Measurements from ENCODE around the gene HOXA10. TPM values are rescaled to one million over a fixed set of nuclear protein-coding genes. Genes with fewer than 3 reads are reported as not detected.

HOXA10 gene
- polyA plus RNA-seq, 3 donors = 0.09 to 3.2 (median 0.33) TPM

DNA sequence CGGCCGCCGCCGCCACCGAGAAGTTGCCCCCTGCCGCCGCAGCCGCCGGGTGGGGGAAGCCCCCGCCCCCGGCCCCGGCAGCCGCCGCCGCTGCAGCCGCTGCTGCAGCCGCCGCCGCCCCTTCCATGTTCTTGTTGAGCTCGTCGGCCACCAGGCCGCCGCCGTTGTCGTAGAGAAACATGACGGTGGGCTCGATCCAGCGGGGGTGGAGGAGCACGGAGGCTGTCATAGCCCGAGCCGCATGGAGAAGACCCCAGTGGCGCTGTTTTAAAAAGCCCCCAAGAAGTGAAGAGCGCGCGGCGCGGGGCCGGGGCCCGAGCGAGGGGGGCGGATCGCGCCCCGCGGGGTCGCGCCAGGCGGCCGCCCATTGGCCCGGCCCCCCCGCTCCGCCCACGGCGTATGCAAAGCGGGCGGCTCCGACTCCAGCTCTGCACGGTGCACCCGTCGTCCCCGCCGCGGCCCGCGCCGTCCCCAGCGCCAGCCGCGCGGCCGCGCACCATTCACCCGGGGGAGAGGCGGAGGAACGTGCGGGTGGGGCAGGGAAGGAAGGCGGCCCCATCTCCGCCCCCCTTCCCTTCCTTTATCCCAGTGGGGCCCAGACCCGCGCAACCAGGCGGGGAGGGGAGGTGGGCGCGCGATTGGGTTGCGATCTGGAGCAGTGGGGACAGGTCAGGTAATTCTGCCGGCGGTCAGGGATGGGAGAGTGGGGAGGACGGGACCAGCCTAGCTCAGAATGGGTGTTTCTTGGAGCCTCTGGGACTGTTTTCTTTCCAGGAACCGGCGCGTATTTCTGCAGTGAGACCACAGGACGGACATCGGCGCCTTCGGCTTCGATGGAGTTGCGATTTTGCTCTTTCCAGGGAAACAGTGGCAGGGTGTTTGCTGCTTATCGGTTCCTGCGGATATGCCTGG, 26.0 kb upstream of the HOXA10 start, which contains the start of gene HOXA13:
Gene HOXA13 (minus strand): TSS at position 243 of the 912 bp plus-strand sequence. CDS start 14 bp downstream, at position 229.
- Mint-ChIP-seq H3K9me3 (peaks cover 0 to 42% (median 25%) of the 10 kb centered on the region in 7 donors), H3K4me3 (peak within 1 kb of the TSS; percentile 82 to 98), H3K27me3 (ENCODE audit: low read depth in 3 of 3) (peaks cover 86 to 92% (median 89%) of the 10 kb centered on the region in 3 donors), H3K27ac (no peak within 1 kb of the TSS), H3K4me1 (peaks cover 55% of the 10 kb centered on the region), H3K36me3 (peaks cover 5 to 21% of the 10 kb centered on the region in 2 donors)
- no peak within 1 kb of the TSS for H3K27ac ChIP-seq (ENCODE audit: low read depth in 1 of 2, low read length in 2 of 2)
- no peaks in the 10 kb centered on the region for H4K20me1 ChIP-seq (ENCODE audit: insufficient read depth, low read length)
- H3K9ac ChIP-seq (ENCODE audit: insufficient read depth, low read length, poor library complexity, severe bottlenecking) = no peak within 1 kb of the TSS
- H3K4me2 ChIP-seq (replicated peaks; ENCODE audit: extremely low read depth, low read length, poor library complexity, severe bottlenecking) = peak within 1 kb of the TSS; percentile 78
- no peak for DNase-seq
- peaks cover 0 to 36% of the 10 kb centered on the region in 2 donors for H3K9me3 ChIP-seq (replicated peaks in 1 of 2; ENCODE audit: control insufficient read depth in 1 of 2, insufficient read depth in 1 of 2, low read length in 2 of 2)
- intact Hi-C loops (cut with micrococcal nuclease) = loop anchor here (5.0 to 10.0 kb wide), 6 partner anchors 33 to 895 kb away; partner anchors contain the start of genes EVX1 (in 1 of the 2) and HOXA9 (in 1 of the 2)
- H3K4me3 ChIP-seq (replicated peaks in 1 of 3; ENCODE audit: low read depth in 2 of 3, low read length in 3 of 3) = peak within 1 kb of the TSS in 2 of 3 experiments; percentile 16 to 72
- H3K27me3 ChIP-seq (ENCODE audit: control insufficient read depth in 2 of 2, insufficient read depth in 2 of 2, low read length in 2 of 2) = peaks cover 87 to 94% of the 10 kb centered on the region in 2 donors
- 1% methylated on average over 77 of the region's 99 CpGs for WGBS (ENCODE audit: insufficient coverage)
- H2AFZ ChIP-seq (ENCODE audit: insufficient read depth, low read depth, low read length, poor library complexity, severe bottlenecking) = peak within 1 kb of the TSS; percentile 47
- peaks cover 36 to 44% of the 10 kb centered on the region in 2 donors for H3K4me1 ChIP-seq (ENCODE audit: control insufficient read depth in 1 of 2, insufficient read depth in 2 of 2, low read length in 2 of 2)
- TF ChIP-seq, protein P1, sequence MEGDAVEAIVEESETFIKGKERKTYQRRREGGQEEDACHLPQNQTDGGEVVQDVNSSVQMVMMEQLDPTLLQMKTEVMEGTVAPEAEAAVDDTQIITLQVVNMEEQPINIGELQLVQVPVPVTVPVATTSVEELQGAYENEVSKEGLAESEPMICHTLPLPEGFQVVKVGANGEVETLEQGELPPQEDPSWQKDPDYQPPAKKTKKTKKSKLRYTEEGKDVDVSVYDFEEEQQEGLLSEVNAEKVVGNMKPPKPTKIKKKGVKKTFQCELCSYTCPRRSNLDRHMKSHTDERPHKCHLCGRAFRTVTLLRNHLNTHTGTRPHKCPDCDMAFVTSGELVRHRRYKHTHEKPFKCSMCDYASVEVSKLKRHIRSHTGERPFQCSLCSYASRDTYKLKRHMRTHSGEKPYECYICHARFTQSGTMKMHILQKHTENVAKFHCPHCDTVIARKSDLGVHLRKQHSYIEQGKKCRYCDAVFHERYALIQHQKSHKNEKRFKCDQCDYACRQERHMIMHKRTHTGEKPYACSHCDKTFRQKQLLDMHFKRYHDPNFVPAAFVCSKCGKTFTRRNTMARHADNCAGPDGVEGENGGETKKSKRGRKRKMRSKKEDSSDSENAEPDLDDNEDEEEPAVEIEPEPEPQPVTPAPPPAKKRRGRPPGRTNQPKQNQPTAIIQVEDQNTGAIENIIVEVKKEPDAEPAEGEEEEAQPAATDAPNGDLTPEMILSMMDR (IDR thresholded peaks at IDR 0.05) = no peak
- no peaks in the 10 kb centered on the region for H3K79me2 ChIP-seq (ENCODE audit: insufficient read depth, low read length)
- H3K36me3 ChIP-seq (replicated peaks in 1 of 2; ENCODE audit: control insufficient read depth in 1 of 2, insufficient read depth in 2 of 2, low read length in 2 of 2) = no peaks in the 10 kb centered on the region

Data from CD14-positive monocyte (primary cell).